Measurements from ENCODE around the gene CAPN11. TPM values are rescaled to one million over a fixed set of nuclear protein-coding genes. Genes with fewer than 3 reads are reported as not detected.

CAPN11 gene
- total RNA-seq, 1 experiment from 2014 or later = not detected

DNA sequence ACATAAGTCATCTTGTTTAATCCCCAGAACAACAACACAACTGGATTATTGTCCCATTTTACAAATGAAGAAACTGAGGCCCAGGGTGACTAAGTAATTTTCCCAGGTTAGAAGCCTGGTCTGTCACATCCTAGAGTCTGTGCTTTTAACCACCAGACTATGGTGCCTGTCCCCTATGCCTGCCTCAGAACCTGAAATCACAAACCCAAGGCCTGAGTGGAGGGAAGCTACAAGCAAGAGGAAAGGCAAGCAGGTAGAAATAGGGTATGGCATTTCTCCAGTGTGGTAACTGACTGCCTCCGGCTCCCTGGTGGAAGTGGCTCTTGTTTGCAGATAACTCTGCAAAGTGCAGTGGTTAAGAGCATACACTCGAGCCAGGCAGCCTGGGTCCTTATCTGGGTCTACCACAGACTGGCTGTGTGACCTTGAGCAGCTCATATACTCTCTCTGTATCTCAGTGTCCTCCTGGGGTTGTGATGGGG lies 28.7 kb upstream of the CAPN11 start:
- Histone ChIP-seq H3K9me3 (ENCODE audit: control insufficient read depth in 1 of 2, insufficient read depth in 1 of 2, low read depth in 1 of 2, low read length in 2 of 2) (no peaks in the 10 kb centered on the region), H3K27ac (ENCODE audit: low read depth, low read length) (no peak overlapping the region), H3K9me2 (ENCODE audit: insufficient read depth) (no peaks in the 10 kb centered on the region), H3K36me3 (ENCODE audit: control insufficient read depth in 1 of 2, insufficient read depth in 2 of 2, low read length in 2 of 2) (peaks cover 1 to 4% of the 10 kb centered on the region in 2 experiments; a peak in 2 of 4 replicates), H3K27me3 (ENCODE audit: insufficient read depth, low read length) (no peaks in the 10 kb centered on the region), H2AFZ (ENCODE audit: low read depth, low read length, poor library complexity, severe bottlenecking) (no peak overlapping the region), H4K20me1 (ENCODE audit: insufficient read depth) (peaks cover 4% of the 10 kb centered on the region), H3K4me3 (replicated peaks in 1 of 2; ENCODE audit: low read depth in 1 of 2, low read length in 2 of 2) (no peak overlapping the region), H3K9ac (ENCODE audit: low read length) (no peak overlapping the region), H3K79me2 (ENCODE audit: insufficient read depth, low read length) (peaks cover 53% of the 10 kb centered on the region), H3K4me2 (ENCODE audit: low read length) (no peak overlapping the region), H3K4me1 (ENCODE audit: control insufficient read depth in 1 of 2, insufficient read depth in 2 of 2, low read length in 2 of 2) (peaks cover 17 to 39% of the 10 kb centered on the region in 2 experiments; a peak in 3 of 4 replicates)
- intact Hi-C loops (cut with micrococcal nuclease) = no loop called here
- POLR2A ChIA-PET = no interaction called here
- ATAC-seq (no peak), DNase-seq (ENCODE audit: low read depth, low spot score) (no peak)
- CTCF ChIA-PET = interaction anchor here (1.7 kb wide), 1 partner anchor 43 kb away, joined by 4 read pairs; no protein-coding TSS in a partner anchor
- RAD21 ChIA-PET (ENCODE audit: low non-redundant PET in 1 of 2, low total read pairs in 2 of 2, uncharacterized antibody in 2 of 2, unreplicated experiment in 2 of 2) = no interaction called here
- TF ChIP-seq, protein P1, sequence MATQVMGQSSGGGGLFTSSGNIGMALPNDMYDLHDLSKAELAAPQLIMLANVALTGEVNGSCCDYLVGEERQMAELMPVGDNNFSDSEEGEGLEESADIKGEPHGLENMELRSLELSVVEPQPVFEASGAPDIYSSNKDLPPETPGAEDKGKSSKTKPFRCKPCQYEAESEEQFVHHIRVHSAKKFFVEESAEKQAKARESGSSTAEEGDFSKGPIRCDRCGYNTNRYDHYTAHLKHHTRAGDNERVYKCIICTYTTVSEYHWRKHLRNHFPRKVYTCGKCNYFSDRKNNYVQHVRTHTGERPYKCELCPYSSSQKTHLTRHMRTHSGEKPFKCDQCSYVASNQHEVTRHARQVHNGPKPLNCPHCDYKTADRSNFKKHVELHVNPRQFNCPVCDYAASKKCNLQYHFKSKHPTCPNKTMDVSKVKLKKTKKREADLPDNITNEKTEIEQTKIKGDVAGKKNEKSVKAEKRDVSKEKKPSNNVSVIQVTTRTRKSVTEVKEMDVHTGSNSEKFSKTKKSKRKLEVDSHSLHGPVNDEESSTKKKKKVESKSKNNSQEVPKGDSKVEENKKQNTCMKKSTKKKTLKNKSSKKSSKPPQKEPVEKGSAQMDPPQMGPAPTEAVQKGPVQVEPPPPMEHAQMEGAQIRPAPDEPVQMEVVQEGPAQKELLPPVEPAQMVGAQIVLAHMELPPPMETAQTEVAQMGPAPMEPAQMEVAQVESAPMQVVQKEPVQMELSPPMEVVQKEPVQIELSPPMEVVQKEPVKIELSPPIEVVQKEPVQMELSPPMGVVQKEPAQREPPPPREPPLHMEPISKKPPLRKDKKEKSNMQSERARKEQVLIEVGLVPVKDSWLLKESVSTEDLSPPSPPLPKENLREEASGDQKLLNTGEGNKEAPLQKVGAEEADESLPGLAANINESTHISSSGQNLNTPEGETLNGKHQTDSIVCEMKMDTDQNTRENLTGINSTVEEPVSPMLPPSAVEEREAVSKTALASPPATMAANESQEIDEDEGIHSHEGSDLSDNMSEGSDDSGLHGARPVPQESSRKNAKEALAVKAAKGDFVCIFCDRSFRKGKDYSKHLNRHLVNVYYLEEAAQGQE (IDR thresholded peaks at IDR 0.05; ENCODE audit: low read depth) = no peak
- TF ChIP-seq SIN3A (IDR thresholded peaks at IDR 0.05; ENCODE audit: low read depth) (no peak), ZNF274 (IDR thresholded peaks at IDR 0.05; ENCODE audit: low read depth, low read length) (no peak), SRF (IDR thresholded peaks at IDR 0.05; ENCODE audit: low read depth) (no peak), EGR1 (IDR thresholded peaks at IDR 0.05; ENCODE audit: low read depth) (no peak), CEBPB (IDR thresholded peaks at IDR 0.05; ENCODE audit: low read depth) (no peak), EZH2 (IDR thresholded peaks at IDR 0.05) (no peak), YY1 (IDR thresholded peaks at IDR 0.05; ENCODE audit: extremely low read depth, insufficient replicate concordance, low read depth, low read length) (no peak), SP1 (IDR thresholded peaks at IDR 0.05; ENCODE audit: low read depth) (no peak), RAD21 (IDR thresholded peaks at IDR 0.05; ENCODE audit: low read depth) (no peak), ZFX (IDR thresholded peaks at IDR 0.05) (no peak), POLR2A (IDR thresholded peaks at IDR 0.05; ENCODE audit: borderline replicate concordance, extremely low read depth, insufficient read depth, insufficient read length) (no peak), FOSL1 (IDR thresholded peaks at IDR 0.05; ENCODE audit: low read depth) (no peak), EZH2phosphoT487 (IDR thresholded peaks at IDR 0.05; ENCODE audit: borderline replicate concordance) (no peak), CBX3 (IDR thresholded peaks at IDR 0.05; ENCODE audit: low read depth) (no peak), POLR2AphosphoS5 (IDR thresholded peaks at IDR 0.05; ENCODE audit: low read depth, low read length) (no peak), ELF1 (IDR thresholded peaks at IDR 0.05; ENCODE audit: borderline replicate concordance, low read depth) (no peak)
- TF ChIP-seq, protein P2, sequence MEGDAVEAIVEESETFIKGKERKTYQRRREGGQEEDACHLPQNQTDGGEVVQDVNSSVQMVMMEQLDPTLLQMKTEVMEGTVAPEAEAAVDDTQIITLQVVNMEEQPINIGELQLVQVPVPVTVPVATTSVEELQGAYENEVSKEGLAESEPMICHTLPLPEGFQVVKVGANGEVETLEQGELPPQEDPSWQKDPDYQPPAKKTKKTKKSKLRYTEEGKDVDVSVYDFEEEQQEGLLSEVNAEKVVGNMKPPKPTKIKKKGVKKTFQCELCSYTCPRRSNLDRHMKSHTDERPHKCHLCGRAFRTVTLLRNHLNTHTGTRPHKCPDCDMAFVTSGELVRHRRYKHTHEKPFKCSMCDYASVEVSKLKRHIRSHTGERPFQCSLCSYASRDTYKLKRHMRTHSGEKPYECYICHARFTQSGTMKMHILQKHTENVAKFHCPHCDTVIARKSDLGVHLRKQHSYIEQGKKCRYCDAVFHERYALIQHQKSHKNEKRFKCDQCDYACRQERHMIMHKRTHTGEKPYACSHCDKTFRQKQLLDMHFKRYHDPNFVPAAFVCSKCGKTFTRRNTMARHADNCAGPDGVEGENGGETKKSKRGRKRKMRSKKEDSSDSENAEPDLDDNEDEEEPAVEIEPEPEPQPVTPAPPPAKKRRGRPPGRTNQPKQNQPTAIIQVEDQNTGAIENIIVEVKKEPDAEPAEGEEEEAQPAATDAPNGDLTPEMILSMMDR (IDR thresholded peaks at IDR 0.05 in 2 of 3, conservative IDR thresholded peaks at IDR 0.05 in 1 of 3; ENCODE audit: borderline replicate concordance in 1 of 3, insufficient read depth in 1 of 3, low read depth in 2 of 3, low read length in 2 of 3) = no peak
- TF ChIP-seq, protein P3, sequence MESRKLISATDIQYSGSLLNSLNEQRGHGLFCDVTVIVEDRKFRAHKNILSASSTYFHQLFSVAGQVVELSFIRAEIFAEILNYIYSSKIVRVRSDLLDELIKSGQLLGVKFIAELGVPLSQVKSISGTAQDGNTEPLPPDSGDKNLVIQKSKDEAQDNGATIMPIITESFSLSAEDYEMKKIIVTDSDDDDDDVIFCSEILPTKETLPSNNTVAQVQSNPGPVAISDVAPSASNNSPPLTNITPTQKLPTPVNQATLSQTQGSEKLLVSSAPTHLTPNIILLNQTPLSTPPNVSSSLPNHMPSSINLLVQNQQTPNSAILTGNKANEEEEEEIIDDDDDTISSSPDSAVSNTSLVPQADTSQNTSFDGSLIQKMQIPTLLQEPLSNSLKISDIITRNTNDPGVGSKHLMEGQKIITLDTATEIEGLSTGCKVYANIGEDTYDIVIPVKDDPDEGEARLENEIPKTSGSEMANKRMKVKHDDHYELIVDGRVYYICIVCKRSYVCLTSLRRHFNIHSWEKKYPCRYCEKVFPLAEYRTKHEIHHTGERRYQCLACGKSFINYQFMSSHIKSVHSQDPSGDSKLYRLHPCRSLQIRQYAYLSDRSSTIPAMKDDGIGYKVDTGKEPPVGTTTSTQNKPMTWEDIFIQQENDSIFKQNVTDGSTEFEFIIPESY (IDR thresholded peaks at IDR 0.05; ENCODE audit: extremely low read depth, insufficient replicate concordance, low read length) = no peak
- TF ChIP-seq, protein P4, sequence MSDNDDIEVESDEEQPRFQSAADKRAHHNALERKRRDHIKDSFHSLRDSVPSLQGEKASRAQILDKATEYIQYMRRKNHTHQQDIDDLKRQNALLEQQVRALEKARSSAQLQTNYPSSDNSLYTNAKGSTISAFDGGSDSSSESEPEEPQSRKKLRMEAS (IDR thresholded peaks at IDR 0.05) = no peak
- BruUV-seq (replicated peaks) = no TSS peak

Measured in HCT116 (cell line).